ENCODE data around the gene ALPK3.

ALPK3 gene

DNA sequence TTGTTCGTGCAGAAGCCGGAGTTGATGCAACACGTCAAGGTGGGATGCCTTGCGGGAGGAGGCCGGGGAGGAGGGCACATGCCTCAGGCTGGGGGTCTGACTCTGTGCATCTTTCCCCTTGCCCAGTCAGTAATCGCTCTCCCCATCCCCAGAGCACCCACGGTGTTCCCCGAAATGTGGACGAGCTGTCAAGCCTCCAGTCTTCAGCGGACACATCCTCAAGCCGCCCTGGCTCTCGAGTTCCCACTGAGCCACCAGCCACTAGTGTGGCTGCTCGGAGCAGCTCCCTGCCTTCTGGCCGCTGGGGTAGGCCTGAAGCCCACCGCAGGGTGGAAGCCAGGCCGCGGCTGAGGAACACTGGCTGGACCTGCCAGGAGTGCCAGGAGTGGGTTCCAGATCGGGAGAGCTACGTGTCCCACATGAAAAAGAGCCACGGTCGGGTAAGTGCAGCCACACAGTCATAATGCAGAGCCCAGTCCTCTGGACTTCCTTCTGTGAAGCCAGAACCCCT, 18.7 kb upstream of the ALPK3 start:
- no peak for DNase-seq

DNA sequence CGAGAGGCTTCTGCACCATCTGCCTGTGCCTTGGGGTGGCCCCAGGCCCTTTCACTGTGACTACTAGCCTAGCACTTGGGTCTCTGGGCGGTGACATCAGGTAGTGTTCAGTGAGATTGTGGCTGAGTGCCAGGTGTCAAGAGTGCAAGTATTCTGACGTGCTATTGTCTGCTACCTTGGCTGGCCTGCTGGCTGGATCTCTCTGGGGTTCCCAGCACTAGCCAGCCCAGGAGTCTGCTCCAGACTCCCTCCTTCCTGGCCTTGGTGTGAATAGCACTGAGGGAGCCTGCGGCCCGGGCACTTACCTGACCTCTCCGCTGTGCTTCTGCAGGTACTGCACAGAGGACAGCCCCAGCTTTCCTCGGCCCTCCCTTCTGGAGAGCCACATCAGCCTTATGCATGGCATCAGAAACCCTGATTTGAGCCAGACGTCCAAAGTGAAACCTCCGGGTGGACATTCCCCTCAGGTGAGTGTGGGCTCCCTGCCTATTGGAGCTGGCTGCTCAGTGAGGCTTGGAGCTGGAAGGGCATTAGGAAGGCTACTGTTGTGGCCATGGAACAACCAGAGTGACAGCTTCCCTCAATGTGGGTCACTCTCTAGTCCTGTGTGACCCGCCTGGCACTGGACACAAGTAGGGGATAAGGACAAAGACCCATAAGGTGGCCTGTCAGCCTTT, 17.5 kb upstream of the ALPK3 start:
- DNase-seq = no peak

DNA sequence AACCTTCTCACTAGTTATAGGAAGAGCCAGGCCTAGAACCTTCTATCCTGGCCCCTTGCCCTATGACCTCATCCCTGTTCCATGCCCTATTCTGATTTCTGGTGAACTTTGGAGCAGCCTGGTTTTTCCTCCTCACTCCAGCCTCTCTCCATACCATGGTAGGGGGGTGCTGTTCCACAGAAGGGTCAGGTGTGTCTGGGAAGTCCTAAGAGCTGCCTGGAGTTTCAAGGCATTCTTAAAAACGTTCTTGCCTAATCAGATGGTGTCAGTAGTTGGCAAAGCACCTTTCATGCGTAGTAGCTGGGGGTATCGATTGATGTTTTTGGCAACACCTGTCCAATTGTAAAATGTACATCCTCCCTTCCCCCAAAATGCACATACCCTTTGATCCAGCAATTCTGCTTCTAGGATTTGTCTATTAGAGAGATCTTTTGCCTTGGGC, 16.8 kb upstream of the ALPK3 start:
- DNase-seq = no peak

DNA sequence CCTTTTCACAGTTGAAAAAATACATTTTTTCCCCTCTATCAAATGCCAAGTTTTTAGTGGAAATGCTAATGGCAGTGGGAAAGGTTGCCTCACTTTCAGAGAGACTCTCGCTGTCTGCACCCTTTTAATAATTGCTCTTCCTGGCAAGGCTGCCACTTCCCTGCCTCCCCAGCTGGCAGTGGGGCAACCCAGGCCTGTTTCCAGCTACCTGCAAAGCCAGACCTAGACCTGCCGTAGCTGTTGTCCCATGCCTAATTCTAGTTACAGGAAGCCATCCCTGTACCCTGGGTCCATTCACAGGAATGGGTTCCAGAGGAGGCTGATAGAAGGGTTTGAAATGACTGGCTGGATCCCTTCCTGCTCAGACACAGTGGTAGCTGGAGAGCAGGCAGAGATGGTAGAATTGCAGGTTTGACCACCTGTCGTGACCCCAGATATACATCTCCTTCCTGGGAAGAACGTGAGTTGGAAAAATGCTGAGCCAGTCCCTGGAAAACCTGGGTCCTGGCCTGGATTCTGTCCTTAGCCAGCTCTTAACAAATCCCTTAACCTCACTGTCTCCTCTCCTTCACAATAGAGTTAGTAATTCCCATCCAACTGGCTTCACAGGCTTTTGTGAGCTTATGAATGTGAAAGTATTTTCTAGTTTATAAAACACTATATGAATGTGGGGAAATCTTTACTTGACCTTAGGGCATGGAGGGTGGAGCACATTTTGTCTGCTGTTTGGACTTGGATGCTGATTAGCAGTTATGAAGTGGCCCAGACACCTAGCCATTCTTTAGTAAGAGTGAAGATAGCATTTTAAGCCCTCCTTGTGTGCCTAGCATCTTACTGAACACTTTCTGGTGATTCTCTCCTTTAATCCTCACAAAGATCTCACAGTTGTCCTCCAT, 12.9 kb upstream of the ALPK3 start:
- no peak for DNase-seq

DNA sequence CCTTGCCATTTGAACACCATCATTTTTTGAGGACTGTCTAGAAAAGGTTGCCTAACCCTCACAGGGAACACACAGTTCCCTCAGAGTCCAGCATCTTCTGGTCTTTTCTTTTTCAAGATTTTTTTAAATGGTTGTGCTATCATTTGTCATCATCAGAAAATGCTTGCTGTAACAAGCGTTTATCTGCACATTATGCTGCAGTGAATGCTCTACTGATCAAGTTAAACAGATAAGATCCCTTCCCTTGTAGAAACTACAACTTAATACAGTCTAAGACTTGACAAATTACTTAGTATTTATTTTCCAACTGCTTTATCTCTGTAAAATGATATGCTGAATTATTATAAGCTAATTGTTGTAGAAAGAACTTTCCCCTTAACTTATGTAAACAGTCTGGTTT, 11.9 kb upstream of the ALPK3 start:
- no peak for DNase-seq

DNA sequence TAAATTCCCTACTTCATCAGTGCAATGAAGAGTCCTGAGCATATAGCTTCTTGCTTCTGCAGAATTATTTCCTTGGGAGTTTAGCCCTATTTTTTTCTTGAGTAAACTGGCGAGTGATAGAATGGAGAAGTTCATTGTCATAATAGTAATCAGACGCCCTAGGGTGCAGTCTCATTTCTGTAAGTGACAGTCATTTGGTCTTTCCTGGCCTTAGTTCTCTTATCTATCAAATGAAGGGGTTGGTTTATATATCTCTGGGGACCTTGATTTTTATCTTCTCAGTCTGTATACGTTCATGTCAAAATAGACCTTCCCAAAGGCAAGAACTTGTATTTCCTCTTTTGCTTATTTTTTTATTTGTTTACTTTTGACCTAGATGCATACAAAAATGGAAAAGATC, 9.9 kb upstream of the ALPK3 start:
- no peak for DNase-seq

DNA sequence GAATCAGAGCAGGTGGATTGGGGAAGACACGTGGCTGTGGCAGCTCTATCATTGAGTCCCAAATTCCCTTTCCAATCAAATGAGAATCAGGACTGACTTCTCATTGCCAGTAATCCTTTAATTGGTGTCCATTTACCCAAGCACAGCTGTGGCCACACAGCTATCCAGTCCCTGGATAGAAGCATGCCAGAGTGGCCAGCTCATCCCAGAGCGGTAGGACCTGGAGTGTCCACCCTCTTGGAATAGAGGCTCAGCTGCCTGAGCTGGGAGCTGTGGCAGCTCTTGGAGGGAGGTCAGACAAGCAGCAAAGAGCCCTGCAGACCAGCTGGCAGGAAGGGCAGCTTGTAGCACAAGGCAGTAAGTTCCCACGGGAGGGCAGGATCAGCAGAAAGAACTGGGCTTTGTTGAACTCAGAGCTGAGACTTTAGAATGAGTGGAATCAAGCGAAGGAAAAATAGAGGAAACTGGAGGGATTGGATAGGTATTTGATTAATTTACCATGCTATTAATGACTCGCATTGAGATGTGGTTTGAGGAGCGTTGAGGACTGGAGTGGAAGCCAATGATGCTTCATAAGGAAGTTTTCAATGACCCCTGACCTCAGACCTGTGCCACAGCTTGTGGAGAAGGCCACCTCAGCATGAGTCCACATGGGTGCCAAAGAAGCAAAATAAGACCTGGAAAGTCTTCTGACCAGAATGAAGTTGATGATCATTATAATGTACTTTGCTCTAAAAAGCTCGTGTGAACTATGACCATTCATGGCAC, 6.9 kb upstream of the ALPK3 start:
- DNase-seq = no peak

DNA sequence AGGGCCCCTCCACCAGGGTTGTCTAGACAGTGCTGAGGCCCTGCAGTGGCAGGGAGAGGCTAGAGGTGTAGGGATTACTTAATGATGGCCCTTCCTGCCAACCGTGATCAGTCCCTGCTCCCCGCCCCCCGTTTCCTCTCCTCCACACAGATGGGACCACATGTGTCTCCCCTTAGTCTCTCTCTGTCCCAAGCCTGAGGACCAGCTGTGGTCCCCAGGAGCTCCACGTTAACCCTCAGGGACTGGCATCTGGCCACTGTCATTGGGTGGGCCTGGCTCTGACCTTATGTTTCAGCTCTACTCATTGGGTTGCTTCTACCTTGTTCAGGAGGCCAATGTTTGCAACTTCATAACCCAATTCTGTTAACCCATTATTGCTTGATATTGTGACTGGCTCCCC, 6.0 kb upstream of the ALPK3 start:
- DNase-seq = no peak

DNA sequence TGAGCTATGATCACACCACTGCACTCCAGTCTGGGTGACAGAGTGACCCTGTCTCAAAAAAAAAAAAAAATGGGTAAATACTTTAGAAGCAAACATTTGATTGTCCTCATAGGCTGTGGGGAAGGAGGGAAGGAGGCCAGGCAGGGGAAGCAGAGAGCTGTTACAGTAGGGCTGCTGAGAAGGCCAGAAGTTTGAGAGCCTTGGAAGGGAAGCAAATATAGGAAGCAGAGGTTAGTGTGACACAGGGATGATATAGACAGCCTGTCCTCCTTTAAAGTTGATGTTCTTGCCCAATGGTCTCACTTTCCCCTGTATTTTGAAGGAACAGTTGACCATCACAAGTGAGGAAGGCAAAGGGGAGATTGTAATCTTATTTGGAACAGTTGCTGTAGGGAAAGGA, 5.3 kb upstream of the ALPK3 start:
- no peak for DNase-seq

DNA sequence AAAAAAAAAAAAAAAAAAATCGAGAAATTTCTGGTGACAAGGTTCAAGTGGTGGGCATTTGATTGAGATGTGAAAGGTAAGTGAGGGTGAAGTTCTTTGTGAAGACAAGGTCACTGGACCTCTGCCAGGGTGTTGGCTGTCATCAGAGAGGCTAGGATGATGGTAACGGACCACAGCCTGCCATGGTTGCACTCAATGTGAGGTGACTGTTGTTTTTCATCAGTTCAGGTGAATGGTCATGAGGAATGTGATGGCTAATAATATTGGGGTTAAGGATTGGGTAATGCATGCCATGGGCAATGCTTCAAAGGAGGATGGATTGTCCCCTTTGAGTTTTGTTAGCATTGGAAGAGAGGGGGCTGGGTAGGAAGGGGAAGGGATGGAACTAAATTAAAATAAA, 4.3 kb upstream of the ALPK3 start:
- DNase-seq = no peak

DNA sequence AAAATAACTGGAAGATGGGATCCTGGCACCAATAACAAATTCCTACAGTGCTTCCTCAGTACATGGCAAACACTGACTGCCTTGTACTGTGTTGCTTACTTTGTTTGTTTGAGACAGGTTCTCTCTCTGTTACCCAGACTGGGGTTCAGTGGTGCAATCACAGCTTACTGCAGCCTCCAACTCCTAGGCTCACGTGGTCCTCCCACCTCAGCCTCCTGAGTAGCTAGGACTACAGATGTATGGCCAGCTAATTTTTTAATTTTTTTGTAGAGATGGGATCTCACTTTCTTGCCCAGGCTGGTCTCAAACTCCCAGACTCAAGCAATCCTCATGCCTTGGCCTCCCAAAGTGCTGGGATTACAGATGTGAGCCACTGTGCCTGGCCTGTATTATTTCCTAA, 3.7 kb upstream of the ALPK3 start:
- no peak for DNase-seq

DNA sequence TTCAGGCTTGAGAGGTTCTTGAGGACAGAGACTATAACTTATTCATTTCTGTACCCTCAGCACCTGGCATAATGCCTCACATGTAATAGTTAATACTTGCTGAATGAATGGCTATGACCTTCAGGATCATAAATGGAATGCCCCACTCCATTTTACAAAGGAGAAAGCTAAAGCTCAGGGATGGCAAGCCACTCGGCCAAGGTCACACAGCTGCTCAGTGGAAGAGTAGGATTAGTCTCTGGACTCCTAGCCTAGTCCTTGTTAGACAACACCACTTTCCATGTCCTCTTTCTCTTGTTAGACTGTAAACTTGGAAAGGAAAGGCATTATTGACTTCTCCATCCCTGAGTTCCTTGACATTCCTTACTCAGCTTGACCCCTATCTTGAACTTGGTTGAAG, 3.2 kb upstream of the ALPK3 start:
- no peak for DNase-seq

DNA sequence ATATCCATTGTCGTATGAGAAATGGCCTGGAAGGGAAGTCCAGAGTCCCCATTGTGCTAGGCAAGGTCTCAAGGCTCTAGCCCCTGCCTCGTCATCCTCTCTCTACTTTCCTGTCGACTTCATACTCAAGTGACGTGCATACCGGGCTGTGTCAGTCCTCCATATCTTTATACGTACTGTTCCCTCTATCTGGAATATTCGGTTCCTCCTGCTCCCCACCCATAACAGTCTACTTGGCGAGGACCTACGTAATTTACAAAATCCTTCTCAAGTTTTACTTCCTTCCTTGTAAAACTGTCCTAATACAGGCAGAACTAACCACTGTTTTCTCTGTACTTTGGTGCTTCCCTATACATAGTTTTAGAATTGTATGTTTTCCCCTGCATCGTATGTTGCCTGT, 2.2 kb upstream of the ALPK3 start:
- no peak for DNase-seq

DNA sequence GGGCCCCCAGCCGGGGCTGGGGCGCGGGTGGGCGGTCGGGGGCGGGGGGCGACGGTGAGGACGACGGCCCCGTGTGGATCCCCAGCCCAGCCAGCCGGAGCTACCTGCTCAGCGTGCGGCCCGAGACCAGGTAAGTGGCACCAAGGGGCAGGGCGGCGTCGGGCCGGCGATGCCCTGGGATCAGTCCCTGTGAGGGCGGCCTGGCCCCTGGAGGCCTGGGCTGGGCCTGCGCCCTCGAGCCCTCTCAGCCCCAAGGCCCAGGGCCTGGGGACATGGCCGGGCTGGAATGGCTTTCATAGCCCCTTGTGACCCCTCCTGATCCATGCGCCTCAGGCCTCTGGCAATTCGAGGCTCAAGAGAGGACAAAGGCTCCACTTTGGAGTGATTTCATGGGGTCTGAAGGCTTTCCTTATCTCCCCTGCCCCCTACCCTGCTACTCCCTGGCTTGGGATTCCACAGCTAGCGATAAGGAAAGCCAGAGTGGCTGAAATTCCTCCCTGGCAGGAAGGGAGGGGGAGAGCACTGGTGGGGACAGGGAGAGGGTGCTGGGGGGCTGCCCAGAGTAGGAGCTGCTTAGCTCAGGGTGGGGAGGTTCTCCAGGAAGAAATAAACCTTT, 418 bp downstream of the ALPK3 start:
- no peak for DNase-seq

DNA sequence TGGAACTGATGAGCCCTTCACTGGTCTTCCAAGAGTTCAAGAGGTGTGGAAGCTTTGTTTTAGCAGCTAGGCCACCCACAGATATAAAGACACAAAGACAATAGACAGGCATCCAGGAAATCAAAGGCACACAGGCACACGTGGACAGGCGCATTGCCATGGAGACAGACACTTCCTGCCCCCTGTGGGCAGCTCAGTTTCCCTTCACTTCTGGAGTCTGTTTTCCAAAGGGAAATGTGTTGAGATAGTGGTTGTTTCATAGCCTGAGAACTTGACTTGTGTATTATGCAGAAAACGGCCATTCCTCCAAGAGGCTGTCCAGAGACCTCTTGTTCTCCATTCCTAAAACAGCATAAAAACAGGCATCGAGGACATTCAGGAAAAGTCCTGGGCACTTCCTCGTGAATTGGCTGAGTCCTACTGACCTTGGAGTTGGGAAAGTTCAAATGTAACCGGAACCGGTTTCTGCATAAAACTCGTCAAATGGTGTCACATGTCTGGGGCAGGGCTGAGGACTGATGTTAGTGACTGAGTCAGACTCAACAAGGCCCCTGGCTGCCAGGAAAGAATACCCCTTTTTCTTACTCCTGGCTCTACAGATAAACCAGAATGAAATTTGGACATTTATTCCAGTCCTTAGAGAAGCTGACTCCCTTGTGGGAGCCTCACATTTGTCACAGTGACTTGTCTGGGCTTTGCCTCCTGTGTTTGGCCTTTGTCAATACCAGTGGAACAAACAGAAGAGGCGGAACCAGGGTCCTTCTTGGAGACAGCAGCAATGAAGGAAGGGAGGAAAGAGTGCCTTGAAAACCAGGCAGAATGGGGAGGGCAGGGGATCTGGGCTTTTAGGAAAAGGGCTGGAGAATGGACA, 1.3 kb downstream of the ALPK3 start:
- DNase-seq = no peak

DNA sequence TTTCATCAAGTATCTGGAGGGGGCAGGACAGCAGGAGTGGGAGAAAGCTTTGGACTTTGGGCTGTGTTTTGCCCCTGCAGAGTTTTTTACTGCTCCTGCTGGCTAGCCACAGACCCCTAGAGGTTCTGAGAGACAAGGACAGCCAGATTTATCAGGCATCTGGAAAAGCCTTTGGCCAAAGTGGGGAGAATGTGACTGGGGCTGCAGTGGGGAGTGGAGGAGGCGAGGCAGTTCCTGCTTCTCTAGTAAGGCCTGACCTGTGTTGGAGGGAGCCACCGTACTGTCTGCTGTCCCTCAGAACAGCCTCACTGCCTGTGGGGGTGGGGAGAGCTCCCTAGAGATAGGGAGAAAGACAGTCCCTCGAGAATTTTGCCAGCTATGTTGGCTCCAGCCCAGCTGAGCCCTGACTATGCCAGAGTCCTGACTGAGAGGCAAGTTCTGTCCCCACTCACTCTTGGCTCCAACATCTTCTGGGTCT, 2.2 kb downstream of the ALPK3 start:
- no peak for DNase-seq

DNA sequence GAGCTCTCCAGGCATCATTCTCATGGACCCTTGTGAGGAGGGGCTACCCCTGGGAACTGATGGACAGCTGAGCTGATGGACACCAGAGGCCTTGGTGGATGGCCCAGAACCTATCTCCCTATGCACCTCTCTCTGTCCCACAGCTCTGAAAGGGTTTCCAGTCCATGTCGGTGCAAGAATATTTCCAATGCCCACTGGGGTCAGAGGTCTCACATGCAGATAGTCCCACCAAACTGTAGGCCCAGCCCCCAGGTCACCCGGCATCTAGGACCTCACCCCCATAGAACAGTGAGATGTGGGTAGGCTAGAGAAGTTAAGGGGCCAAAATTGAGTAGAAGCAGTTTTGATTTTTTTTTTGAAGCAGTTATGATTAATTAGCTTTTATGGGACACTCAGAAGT, 2.6 kb downstream of the ALPK3 start:
- DNase-seq = no peak

DNA sequence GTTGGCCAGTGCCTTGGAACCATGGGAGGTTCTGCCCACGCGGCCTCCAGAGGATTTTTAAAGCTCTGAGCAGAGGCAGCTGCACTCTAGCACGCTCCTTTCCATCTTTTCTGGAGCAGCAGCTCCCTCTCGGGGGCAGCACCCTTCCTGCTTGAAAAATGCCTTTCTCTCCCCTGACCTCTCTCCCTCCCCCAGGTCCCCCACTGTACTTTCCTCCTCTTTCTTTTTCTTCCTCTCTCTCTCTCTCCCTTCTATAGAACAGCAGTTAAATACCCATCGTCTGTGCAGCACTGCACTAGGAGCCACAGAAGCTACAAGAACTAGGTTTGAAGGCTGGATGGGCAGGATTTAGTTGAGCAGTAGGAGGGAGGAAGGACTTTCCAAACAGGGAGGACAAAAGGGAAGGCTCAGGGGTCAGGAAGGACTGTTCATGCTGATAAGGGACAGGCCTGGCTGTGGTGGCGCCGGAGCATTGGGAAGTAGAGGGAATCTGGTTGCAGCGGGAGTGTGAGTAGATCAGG, 4.4 kb downstream of the ALPK3 start:
- no peak for DNase-seq

DNA sequence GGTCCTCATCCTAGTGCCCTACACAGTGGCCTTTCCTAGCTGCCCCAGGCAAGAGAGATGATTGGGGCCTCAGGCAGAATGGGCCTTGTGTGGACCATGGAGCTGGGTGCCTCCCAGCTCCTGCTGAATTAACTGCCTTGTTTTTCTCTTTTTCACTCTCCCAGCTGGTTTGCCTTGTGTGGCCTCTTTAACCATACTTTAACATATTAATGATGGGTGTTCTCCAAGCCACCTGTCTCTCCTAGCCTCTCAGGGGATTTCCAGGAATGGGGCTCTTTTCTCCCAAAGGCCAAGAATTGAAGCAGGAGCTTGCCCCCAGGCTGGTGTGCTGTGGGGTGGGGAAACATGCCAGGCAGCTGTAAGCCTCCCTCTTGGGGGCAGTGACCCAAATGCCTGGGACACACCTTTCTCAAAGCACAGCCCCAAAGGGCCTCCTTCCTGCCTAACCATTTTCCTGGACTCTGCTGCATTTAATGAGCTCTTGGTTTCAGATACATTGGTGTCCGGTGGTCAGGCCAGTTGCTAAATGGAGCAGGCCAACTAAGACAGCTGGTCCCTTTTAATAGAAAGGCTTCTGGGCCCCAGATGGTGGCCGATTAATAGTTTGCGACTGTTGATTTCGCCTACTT, 5.6 kb downstream of the ALPK3 start:
- DNase-seq = no peak

DNA sequence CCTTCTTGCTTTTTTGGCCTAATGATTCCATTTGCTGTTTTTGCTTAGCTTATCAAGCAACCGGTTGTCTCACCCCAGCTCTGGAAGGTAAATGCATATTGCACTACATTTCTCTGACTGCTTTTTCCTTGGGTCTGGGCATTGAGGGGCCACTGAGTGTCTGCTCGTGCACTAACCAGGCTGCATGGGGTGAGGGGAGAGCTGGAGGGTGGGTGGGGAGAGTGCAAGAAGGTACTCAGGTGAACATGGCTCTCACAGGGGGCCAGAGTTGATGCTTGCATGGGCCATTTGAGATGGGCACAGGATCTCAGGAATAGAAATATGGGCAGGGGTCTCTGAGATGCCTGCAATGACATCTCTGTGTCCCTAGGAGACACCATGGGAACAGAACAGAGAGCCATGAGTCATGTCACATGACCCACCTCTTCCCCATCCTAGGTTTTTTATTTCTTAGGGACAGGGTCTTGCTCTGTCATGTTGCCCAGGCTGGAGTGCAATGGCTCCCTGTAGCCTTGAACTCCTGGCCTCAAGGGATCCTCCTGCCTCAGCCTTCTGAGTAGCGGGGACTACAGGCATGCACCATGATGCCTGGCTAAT, 6.2 kb downstream of the ALPK3 start:
- DNase-seq = no peak

Measured in 8988T (cell line).